H1 (cell line): ENCODE measurements around the gene PLA2G4A. TPM values are rescaled to one million over a fixed set of nuclear protein-coding genes. Genes with fewer than 3 reads are reported as not detected.

Experiments used
- CTCF ChIA-PET: fragments of 300-600 bp; sonication (Branson Sonifier 250); formaldehyde crosslinking; loops from one replicate; lab custom pipeline; 2021; ENCODE audit not compliant: partially characterized antibody; lab: Charles Lee
- POLR2A ChIA-PET: fragments of 300-600 bp; sonication (Branson Sonifier 250); formaldehyde crosslinking; loops from one replicate; lab custom pipeline; 2021; ENCODE audit warnings: inconsistent platforms; ENCODE audit not compliant: partially characterized antibody; lab: Charles Lee
- DNase-seq, 2 experiments: peaks; one replicate each; pipeline versions ENCODE4 v3.0.0 to v3.0.0-alpha.2; 2010 to 2022; ENCODE audit warnings: low spot score in 2 of 2, low read depth in 1 of 2, mixed read lengths in 1 of 2
- FAIRE-seq: peaks from 2 replicates; lab custom pipeline; 2011; peaks lifted over from hg19 to GRCh38; lab: Jason Lieb, UNC
- H2AFZ ChIP-seq: 2 replicates; pipeline ENCODE4 v1.8.1; 2012; ENCODE audit warnings: low read length, inconsistent platforms
- H2AK5ac ChIP-seq: 2 replicates; pipeline ENCODE4 v1.6.1; 2013; ENCODE audit warnings: low read depth, low read length
- H2BK120ac ChIP-seq: replicated peaks from 2 replicates; pipeline ENCODE3; 2013; ENCODE audit warnings: low read depth, low read length, inconsistent platforms
- H2BK12ac ChIP-seq: 2 replicates; pipeline ENCODE4 v1.6.1; 2013; ENCODE audit warnings: low read depth, low read length
- H2BK15ac ChIP-seq: 2 replicates; pipeline ENCODE4 v1.6.1; 2013; ENCODE audit warnings: low read length
- H2BK20ac ChIP-seq: 2 replicates; pipeline ENCODE4 v1.6.1; 2013; ENCODE audit warnings: low read length
- H2BK5ac ChIP-seq: 2 replicates; pipeline ENCODE4 v1.6.1; 2013; ENCODE audit warnings: low read depth, low read length
- H3K14ac ChIP-seq: 2 replicates; pipeline ENCODE4 v1.6.1; 2013; ENCODE audit warnings: inconsistent platforms; ENCODE audit not compliant: insufficient read length
- H3K18ac ChIP-seq: 2 replicates; pipeline ENCODE4 v1.6.1; 2013; ENCODE audit warnings: low read length; ENCODE audit errors: extremely low read depth
- H3K23ac ChIP-seq: 2 replicates; pipeline ENCODE4 v1.6.1; 2013; ENCODE audit warnings: inconsistent platforms; ENCODE audit not compliant: insufficient read length
- H3K23me2 ChIP-seq: 2 replicates; pipeline ENCODE4 v1.6.1; 2013; ENCODE audit warnings: low read depth, low read length
- H3K27ac ChIP-seq: 2 replicates; pipeline ENCODE4 v1.6.1; 2011; ENCODE audit warnings: low read depth, low read length, inconsistent platforms
- H3K27me3 ChIP-seq, 4 experiments: replicated peaks in 1 of 4; 1 replicate in 1 of 4; 2 replicates in 3 of 4; pipeline versions ENCODE4 v1.6.1 to v1.8.1; 2011 to 2013; ENCODE audit warnings: low read length in 3 of 4, mild to moderate bottlenecking in 3 of 4, inconsistent platforms in 2 of 4, mixed read lengths in 2 of 4, moderate library complexity in 1 of 4; ENCODE audit not compliant: control insufficient read depth in 3 of 4, insufficient read depth in 3 of 4; ENCODE audit errors: extremely low read depth in 1 of 4
- H3K36me3 ChIP-seq, 4 experiments: 2 replicates each; pipeline versions ENCODE4 v1.6.1 to v1.8.1; 2011 to 2013; ENCODE audit warnings: mild to moderate bottlenecking in 4 of 4, low read length in 3 of 4, moderate library complexity in 2 of 4, control low read depth in 1 of 4, inconsistent platforms in 1 of 4; ENCODE audit not compliant: insufficient read depth in 4 of 4, control insufficient read depth in 2 of 4
- H3K4ac ChIP-seq: replicated peaks from 2 replicates; pipeline ENCODE3; 2013; ENCODE audit warnings: low read length, low read depth, mixed read lengths, inconsistent platforms; ENCODE audit not compliant: insufficient read length
- H3K4me1 ChIP-seq, 4 experiments: replicated peaks in 1 of 4; 1 replicate in 1 of 4; 2 replicates in 3 of 4; pipeline versions ENCODE4 v1.6.1 to v1.8.1; 2011 to 2013; ENCODE audit warnings: low read length in 3 of 4, inconsistent platforms in 2 of 4, mixed read lengths in 1 of 4; ENCODE audit not compliant: insufficient read depth in 4 of 4, control insufficient read depth in 3 of 4
- H3K4me2 ChIP-seq, 2 experiments: 2 replicates each; pipeline versions ENCODE4 v1.6.1 to v1.8.1; 2011 to 2013; ENCODE audit warnings: low read depth in 2 of 2, low read length in 2 of 2, control low read depth in 1 of 2, inconsistent platforms in 1 of 2, mild to moderate bottlenecking in 1 of 2; ENCODE audit not compliant: insufficient read depth in 1 of 2
- H3K4me3 ChIP-seq, 4 experiments: fragments of 200-600, 300-600 bp in 1 of 4; sonication (generic), shearing (Covaris generic), sonication (Bioruptor Twin) in 1 of 4; 2 replicates each; pipeline versions ENCODE4 v1.5.1 to v1.8.1; 2011 to 2016; ENCODE audit warnings: low read length in 4 of 4, low read depth in 3 of 4, control low read depth in 2 of 4, inconsistent platforms in 2 of 4, mild to moderate bottlenecking in 2 of 4, mixed read lengths in 1 of 4, moderate library complexity in 1 of 4; ENCODE audit not compliant: insufficient read depth in 2 of 4; ENCODE audit errors: extremely low read depth in 1 of 4
- H3K56ac ChIP-seq: replicated peaks from 2 replicates; pipeline ENCODE3; 2013; ENCODE audit warnings: low read depth, mild to moderate bottlenecking, mixed read lengths, low read length, inconsistent platforms; ENCODE audit not compliant: insufficient read length
- H3K79me1 ChIP-seq: 2 replicates; pipeline ENCODE4 v1.6.1; 2013; ENCODE audit warnings: low read depth, low read length, control low read depth
- H3K79me2 ChIP-seq, 2 experiments: 2 replicates each; pipeline versions ENCODE4 v1.6.1 to v1.8.1; 2012 to 2013; ENCODE audit warnings: low read length in 2 of 2, mild to moderate bottlenecking in 2 of 2, inconsistent platforms in 1 of 2; ENCODE audit not compliant: insufficient read depth in 2 of 2, control insufficient read depth in 1 of 2
- H3K9ac ChIP-seq, 4 experiments: replicated peaks in 1 of 4; 1 replicate in 1 of 4; 2 replicates in 3 of 4; pipeline versions ENCODE4 v1.6.1 to v1.8.1; 2011 to 2013; ENCODE audit warnings: low read depth in 3 of 4, low read length in 3 of 4, control low read depth in 2 of 4, mild to moderate bottlenecking in 2 of 4, moderate library complexity in 2 of 4, inconsistent platforms in 1 of 4; ENCODE audit errors: extremely low read depth in 1 of 4
- H3K9me3 ChIP-seq, 2 experiments: 2 replicates each; pipeline versions ENCODE4 v1.6.1 to v1.8.1; 2012 to 2013; ENCODE audit warnings: mild to moderate bottlenecking in 2 of 2, moderate library complexity in 2 of 2, control low read depth in 1 of 2, inconsistent platforms in 1 of 2, low read depth in 1 of 2, low read length in 1 of 2, mixed read lengths in 1 of 2; ENCODE audit not compliant: insufficient read depth in 2 of 2
- H4K20me1 ChIP-seq, 2 experiments: replicated peaks in 1 of 2; 2 replicates each; pipeline versions ENCODE3 to v1.8.1; 2011 to 2013; ENCODE audit warnings: inconsistent platforms in 2 of 2, low read length in 2 of 2, mild to moderate bottlenecking in 1 of 2; ENCODE audit not compliant: insufficient read depth in 2 of 2, control insufficient read depth in 1 of 2
- H4K5ac ChIP-seq: 2 replicates; pipeline ENCODE4 v1.6.1; 2013; ENCODE audit warnings: low read length, low read depth, mixed read lengths, inconsistent platforms; ENCODE audit not compliant: insufficient read length
- H4K8ac ChIP-seq: 2 replicates; pipeline ENCODE4 v1.8.0; 2013; ENCODE audit warnings: mild to moderate bottlenecking, moderate library complexity, low read length, inconsistent platforms; ENCODE audit not compliant: insufficient read depth; ENCODE audit errors: extremely low read depth
- H4K91ac ChIP-seq: replicated peaks from 2 replicates; pipeline ENCODE3; 2013; ENCODE audit warnings: low read length, mixed read lengths, inconsistent platforms; ENCODE audit not compliant: insufficient read length
- BRCA1 ChIP-seq: IDR thresholded peaks from 2 replicates; pipeline ENCODE4 v1.6.1; 2012; ENCODE audit warnings: low read depth, low read length, improper control_type of control experiment
- CHD2 ChIP-seq: IDR thresholded peaks from 2 replicates; pipeline ENCODE4 v1.6.1; 2012; ENCODE audit warnings: low read length, improper control_type of control experiment
- EZH2 ChIP-seq: fragments of 200-600 bp; sonication (generic); IDR thresholded peaks from 2 replicates; pipeline ENCODE4 v1.7.1; 2012; ENCODE audit warnings: low read depth, mild to moderate bottlenecking, moderate library complexity, low read length, inconsistent platforms; ENCODE audit not compliant: severe bottlenecking
- KDM4A ChIP-seq: IDR thresholded peaks from one replicate; pipeline ENCODE4 v1.7.1; 2012; ENCODE audit warnings: low read depth, mild to moderate bottlenecking, moderate library complexity, low read length, inconsistent platforms; ENCODE audit not compliant: severe bottlenecking
- MAX ChIP-seq: IDR thresholded peaks from 2 replicates; pipeline ENCODE4 v1.6.1; 2012; ENCODE audit warnings: inconsistent platforms
- PHF8 ChIP-seq: fragments of 200-600 bp; sonication (generic); conservative IDR thresholded peaks from 2 replicates; pipeline ENCODE4 v1.7.1; 2012; ENCODE audit warnings: low read depth, mild to moderate bottlenecking, inconsistent platforms, low read length, moderate library complexity
- POLR2A ChIP-seq, 2 experiments: IDR thresholded peaks; 1 replicate in 1 of 2; 2 replicates in 1 of 2; pipeline ENCODE4 v1.6.1; 2011; ENCODE audit warnings: low read depth in 2 of 2, low read length in 2 of 2, mild to moderate bottlenecking in 2 of 2; ENCODE audit errors: control extremely low read depth in 1 of 2
- POU5F1 ChIP-seq: IDR thresholded peaks from 2 replicates; pipeline ENCODE4 v1.6.1; 2011; ENCODE audit warnings: low read depth, mild to moderate bottlenecking, low read length, moderate library complexity
- SIN3A ChIP-seq, 2 experiments: IDR thresholded peaks in 1 of 2; conservative IDR thresholded peaks in 1 of 2; 2 replicates each; pipeline ENCODE4 v1.6.1; 2011 to 2012; ENCODE audit warnings: low read length in 2 of 2, improper control_type of control experiment in 1 of 2, low read depth in 1 of 2, mild to moderate bottlenecking in 1 of 2
- SP4 ChIP-seq: IDR thresholded peaks from 2 replicates; pipeline ENCODE4 v1.6.1; 2012; ENCODE audit warnings: low read length, inconsistent platforms
- TAF1 ChIP-seq: IDR thresholded peaks from 2 replicates; pipeline ENCODE4 v1.6.1; 2011; ENCODE audit warnings: mild to moderate bottlenecking, low read depth, low read length
- TCF12 ChIP-seq: IDR thresholded peaks from 2 replicates; pipeline ENCODE4 v1.6.1; 2011; ENCODE audit warnings: low read depth, mild to moderate bottlenecking, low read length
- polyA plus RNA-seq, 7 experiments: library from polyadenylated mRNA; depleted of rRNA in 3 of 7; stranded (reverse) in 5 of 7; unstranded in 2 of 7; fragments of >200 nt in 5 of 7; fragments of 200-250 nt in 2 of 7; gene quantifications; 1 replicate in 5 of 7; 2 replicates in 1 of 7; 4 replicates in 1 of 7; pipeline versions ENCODE4 v1.2.1 to v1.2.3, GENCODE V29; 2011 to 2013; ENCODE audit warnings: missing spikeins in 2 of 7, mixed read lengths in 2 of 7
- total RNA-seq: library from RNA; stranded (reverse); fragmentation: NEBNext Ultra II Directional; extraction: Animal tissue kit (Norgen Biotek cat#: 25700); gene quantifications from 2 replicates; pipeline ENCODE4 v1.2.1, GENCODE V29; 2021
- TF ChIP-seq, protein P1 (sequence below): IDR thresholded peaks from 2 replicates; pipeline ENCODE4 v1.6.1; 2012; ENCODE audit warnings: low read length, inconsistent platforms
- TF ChIP-seq, protein P2 (sequence below): IDR thresholded peaks from 2 replicates; pipeline ENCODE4 v1.6.1; 2011; ENCODE audit warnings: low read depth, mild to moderate bottlenecking, low read length; ENCODE audit not compliant: insufficient read depth

The PLA2G4A gene
- total and polyA plus RNA-seq, 2 of the 8 experiments (the other 6 are each of a cell fraction or from before 2014, with no cell fraction given) = 0.63 to 1.4 TPM

GRCh38 chr1:186901631-186902030, 72.9 kb downstream of the PLA2G4A start:
- no peak overlapping the region for H2AFZ ChIP-seq
- no peak overlapping the region for H2BK12ac ChIP-seq
- no peak overlapping the region for H2BK15ac ChIP-seq
- H4K5ac ChIP-seq = no peak overlapping the region
- H3K36me3 ChIP-seq = no peaks in the 10 kb centered on the region
- ChIA-PET CTCF (interaction anchor here (1.5 kb wide), 1 partner anchor 16 kb away, joined by 7 read pairs; no protein-coding TSS in a partner anchor), POLR2A (no interaction called here)
- H3K27me3 ChIP-seq = no peaks in the 10 kb centered on the region
- H3K14ac ChIP-seq = no peak overlapping the region
- no peaks in the 10 kb centered on the region for H3K23me2 ChIP-seq
- H3K56ac ChIP-seq = no peak overlapping the region
- no peak overlapping the region for H3K18ac ChIP-seq
- DNase-seq = no peak
- H2AK5ac ChIP-seq = no peak overlapping the region
- no peaks in the 10 kb centered on the region for H4K20me1 ChIP-seq
- no peak overlapping the region for H3K9ac ChIP-seq
- no peak overlapping the region for H2BK20ac ChIP-seq
- no peaks in the 10 kb centered on the region for H3K79me1 ChIP-seq
- H3K79me2 ChIP-seq = no peaks in the 10 kb centered on the region
- H3K4me3 ChIP-seq = no peak overlapping the region
- FAIRE-seq = no peak
- no peaks in the 10 kb centered on the region for H3K9me3 ChIP-seq
- no peak overlapping the region for H2BK120ac ChIP-seq
- H2BK5ac ChIP-seq = no peak overlapping the region
- no peak overlapping the region for H4K91ac ChIP-seq
- H3K27ac ChIP-seq = no peak overlapping the region
- H3K4ac ChIP-seq = no peak overlapping the region
- H3K4me1 ChIP-seq = no peaks in the 10 kb centered on the region
- no peak overlapping the region for H3K4me2 ChIP-seq
- no peak overlapping the region for H3K23ac ChIP-seq
- H4K8ac ChIP-seq = no peak overlapping the region
- TF ChIP-seq POLR2A (IDR thresholded peaks at IDR 0.05; ENCODE audit: control extremely low read depth in 1 of 2, low read depth in 2 of 2, low read length in 2 of 2) (no peak), SIN3A (conservative IDR thresholded peaks at IDR 0.05 in 1 of 2, IDR thresholded peaks at IDR 0.05 in 1 of 2; ENCODE audit: low read depth in 1 of 2, low read length in 2 of 2) (no peak), BRCA1 (no peak), SP4 (no peak), POU5F1 (no peak), TCF12 (no peak), MAX (no peak), PHF8 (no peak), EZH2 (no peak), CHD2 (no peak), KDM4A (no peak), TAF1 (no peak)
- TF ChIP-seq, protein P1, sequence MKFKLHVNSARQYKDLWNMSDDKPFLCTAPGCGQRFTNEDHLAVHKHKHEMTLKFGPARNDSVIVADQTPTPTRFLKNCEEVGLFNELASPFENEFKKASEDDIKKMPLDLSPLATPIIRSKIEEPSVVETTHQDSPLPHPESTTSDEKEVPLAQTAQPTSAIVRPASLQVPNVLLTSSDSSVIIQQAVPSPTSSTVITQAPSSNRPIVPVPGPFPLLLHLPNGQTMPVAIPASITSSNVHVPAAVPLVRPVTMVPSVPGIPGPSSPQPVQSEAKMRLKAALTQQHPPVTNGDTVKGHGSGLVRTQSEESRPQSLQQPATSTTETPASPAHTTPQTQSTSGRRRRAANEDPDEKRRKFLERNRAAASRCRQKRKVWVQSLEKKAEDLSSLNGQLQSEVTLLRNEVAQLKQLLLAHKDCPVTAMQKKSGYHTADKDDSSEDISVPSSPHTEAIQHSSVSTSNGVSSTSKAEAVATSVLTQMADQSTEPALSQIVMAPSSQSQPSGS = no peak
- TF ChIP-seq, protein P2, sequence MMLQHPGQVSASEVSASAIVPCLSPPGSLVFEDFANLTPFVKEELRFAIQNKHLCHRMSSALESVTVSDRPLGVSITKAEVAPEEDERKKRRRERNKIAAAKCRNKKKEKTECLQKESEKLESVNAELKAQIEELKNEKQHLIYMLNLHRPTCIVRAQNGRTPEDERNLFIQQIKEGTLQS = no peak
